ENCODE results near the gene ATG4B. TPM values are rescaled to one million over a fixed set of nuclear protein-coding genes. Genes with fewer than 3 reads are reported as not detected.

Gene ATG4B
- total RNA-seq, 3 donors from 2014 or later: 87.9 to 154 (median 94.6) TPM

DNA sequence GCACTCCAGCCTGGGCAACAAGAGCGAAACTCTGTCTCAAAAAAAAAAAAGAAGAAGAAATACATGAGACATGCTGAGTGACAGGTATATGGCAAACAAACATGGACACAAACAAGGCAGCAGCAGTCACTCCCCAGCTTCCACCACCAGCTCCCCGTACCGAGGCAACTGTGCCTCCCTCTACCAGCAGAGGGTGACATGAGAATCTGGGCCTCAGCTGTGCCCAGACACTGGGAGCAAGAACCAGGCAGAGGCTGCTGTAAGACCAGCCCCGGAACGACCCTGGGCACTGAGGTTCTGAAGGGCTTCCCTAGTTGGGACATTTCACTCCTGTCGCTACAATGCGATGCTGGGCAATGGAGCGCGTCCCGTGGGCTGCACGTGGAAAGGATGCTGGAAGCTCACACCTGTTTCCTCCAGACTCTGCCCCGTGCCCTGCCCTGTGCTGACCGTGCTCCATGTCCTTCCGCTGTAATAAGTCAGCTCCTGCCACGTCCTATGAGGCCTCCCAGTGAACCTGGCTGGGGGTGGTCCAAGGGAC, 41.8 kb upstream of the ATG4B start:
- DNase-seq: peak in 1 of 3 donors; percentile 42
- TF ChIP-seq, protein P1, sequence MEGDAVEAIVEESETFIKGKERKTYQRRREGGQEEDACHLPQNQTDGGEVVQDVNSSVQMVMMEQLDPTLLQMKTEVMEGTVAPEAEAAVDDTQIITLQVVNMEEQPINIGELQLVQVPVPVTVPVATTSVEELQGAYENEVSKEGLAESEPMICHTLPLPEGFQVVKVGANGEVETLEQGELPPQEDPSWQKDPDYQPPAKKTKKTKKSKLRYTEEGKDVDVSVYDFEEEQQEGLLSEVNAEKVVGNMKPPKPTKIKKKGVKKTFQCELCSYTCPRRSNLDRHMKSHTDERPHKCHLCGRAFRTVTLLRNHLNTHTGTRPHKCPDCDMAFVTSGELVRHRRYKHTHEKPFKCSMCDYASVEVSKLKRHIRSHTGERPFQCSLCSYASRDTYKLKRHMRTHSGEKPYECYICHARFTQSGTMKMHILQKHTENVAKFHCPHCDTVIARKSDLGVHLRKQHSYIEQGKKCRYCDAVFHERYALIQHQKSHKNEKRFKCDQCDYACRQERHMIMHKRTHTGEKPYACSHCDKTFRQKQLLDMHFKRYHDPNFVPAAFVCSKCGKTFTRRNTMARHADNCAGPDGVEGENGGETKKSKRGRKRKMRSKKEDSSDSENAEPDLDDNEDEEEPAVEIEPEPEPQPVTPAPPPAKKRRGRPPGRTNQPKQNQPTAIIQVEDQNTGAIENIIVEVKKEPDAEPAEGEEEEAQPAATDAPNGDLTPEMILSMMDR (IDR thresholded peaks at IDR 0.05): no peak
- intact Hi-C loops (cut with DNase I, micrococcal nuclease): no loop called here
- H3K9me3 ChIP-seq: no peaks in the 10 kb centered on the region
- ATAC-seq: no peak
- no peak overlapping the region for H3K4me3 ChIP-seq
- H3K36me3 ChIP-seq (ENCODE audit: low read depth): peaks cover 3% of the 10 kb centered on the region
- H3K4me1 ChIP-seq (ENCODE audit: low read depth): no peaks in the 10 kb centered on the region

DNA sequence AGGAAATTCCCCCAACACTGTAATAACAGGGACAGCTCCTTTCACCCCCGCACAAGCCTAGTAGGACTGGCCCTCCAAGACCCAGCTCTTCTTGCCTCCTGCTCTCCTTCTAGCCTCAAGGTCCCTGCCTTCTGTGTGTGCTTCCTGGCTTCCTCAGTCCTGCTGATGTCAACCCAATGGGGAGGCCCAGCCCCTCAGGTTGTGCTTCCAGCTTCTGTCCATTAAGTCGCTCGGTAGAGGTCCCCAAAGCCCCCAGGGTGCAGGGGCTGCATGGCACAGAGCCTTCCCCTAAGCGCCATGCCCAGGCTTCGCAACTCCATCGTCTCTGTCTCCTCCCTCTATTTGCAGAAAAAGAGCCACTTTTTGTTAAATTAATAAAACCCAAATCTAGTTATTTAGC, 39.9 kb upstream of the ATG4B start:
- Histone ChIP-seq H3K4me1 (ENCODE audit: low read depth) (no peaks in the 10 kb centered on the region), H3K9me3 (no peaks in the 10 kb centered on the region), H3K4me3 (no peak overlapping the region), H3K36me3 (ENCODE audit: low read depth) (peaks cover 3% of the 10 kb centered on the region)
- intact Hi-C loops (cut with DNase I, micrococcal nuclease): no loop called here
- TF ChIP-seq, protein P1 (IDR thresholded peaks at IDR 0.05): no peak
- no peak for ATAC-seq
- no peak for DNase-seq

DNA sequence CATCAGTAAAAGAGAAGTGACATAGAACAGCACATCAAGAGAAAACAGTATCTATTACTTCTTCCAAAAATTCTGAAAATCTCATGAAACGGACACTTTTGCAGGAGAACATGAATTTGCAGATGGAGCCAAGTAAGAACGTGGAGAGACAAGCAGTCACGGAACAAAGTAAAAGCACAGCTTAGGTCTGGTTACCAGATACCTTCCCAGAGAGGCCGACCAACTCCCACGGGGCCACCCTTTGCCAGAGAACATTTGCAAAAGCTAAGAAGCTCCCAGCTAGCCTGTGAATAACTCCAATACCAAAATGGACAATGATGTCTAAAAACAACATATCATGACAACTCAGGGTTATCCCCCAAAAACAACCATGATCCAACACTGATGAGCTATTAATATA, 39.4 kb upstream of the ATG4B start:
- ATAC-seq: no peak
- DNase-seq: no peak
- intact Hi-C loops (cut with DNase I, micrococcal nuclease): no loop called here
- H3K4me1 ChIP-seq (ENCODE audit: low read depth): no peaks in the 10 kb centered on the region
- TF ChIP-seq, protein P1 (IDR thresholded peaks at IDR 0.05): no peak
- H3K4me3 ChIP-seq: no peak overlapping the region
- H3K9me3 ChIP-seq: no peaks in the 10 kb centered on the region
- peaks cover 3% of the 10 kb centered on the region for H3K36me3 ChIP-seq (ENCODE audit: low read depth)

DNA sequence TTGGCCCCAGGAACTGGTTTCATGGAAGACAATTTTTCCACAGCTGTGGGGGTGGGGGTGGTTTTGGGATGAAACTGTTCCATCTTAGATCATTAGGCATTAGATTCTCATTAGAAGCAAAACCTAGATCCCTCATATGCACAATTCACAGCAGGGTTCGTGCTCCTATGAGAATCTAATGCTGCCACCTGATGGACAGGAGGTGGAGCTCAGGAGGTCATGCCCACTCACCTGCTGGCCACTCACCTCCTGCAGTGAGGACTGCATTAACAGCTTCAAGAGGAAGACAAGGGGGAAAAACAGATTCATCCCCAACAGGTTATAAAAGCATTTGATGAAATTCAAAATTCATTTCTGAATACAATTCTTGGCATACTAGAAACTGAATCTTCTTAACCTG, 39.0 kb upstream of the ATG4B start:
- Histone ChIP-seq H3K4me1 (ENCODE audit: low read depth) (no peaks in the 10 kb centered on the region), H3K9me3 (no peaks in the 10 kb centered on the region), H3K36me3 (ENCODE audit: low read depth) (peaks cover 3% of the 10 kb centered on the region), H3K4me3 (no peak overlapping the region)
- no peak for DNase-seq
- peak; percentile 56 for ATAC-seq
- intact Hi-C loops (cut with DNase I, micrococcal nuclease): no loop called here
- TF ChIP-seq, protein P1 (IDR thresholded peaks at IDR 0.05): no peak

DNA sequence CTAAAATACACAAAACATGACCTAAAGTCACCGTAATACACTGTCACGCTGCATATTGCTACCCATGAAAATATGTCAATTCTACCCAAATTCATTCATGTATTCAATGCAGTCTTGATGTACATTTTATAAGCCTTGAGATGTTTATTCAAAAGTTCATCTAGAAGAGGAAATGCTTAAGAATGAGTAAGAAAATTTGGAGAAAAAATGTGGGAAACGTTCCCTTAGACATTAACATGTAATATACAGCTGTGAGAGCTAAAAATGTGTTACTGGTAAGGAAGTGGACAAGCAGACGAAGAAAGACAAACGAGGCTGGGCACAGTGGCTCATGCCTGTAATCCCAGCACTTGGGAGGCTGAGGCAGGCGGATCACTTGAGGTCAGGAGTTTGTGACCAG, 37.9 kb upstream of the ATG4B start:
- intact Hi-C loops (cut with DNase I, micrococcal nuclease): no loop called here
- no peak overlapping the region for H3K4me3 ChIP-seq
- TF ChIP-seq, protein P1 (IDR thresholded peaks at IDR 0.05): no peak
- H3K36me3 ChIP-seq (ENCODE audit: low read depth): peaks cover 3% of the 10 kb centered on the region
- DNase-seq (no peak), ATAC-seq (no peak)
- H3K9me3 ChIP-seq: no peaks in the 10 kb centered on the region
- H3K4me1 ChIP-seq (ENCODE audit: low read depth): no peaks in the 10 kb centered on the region

DNA sequence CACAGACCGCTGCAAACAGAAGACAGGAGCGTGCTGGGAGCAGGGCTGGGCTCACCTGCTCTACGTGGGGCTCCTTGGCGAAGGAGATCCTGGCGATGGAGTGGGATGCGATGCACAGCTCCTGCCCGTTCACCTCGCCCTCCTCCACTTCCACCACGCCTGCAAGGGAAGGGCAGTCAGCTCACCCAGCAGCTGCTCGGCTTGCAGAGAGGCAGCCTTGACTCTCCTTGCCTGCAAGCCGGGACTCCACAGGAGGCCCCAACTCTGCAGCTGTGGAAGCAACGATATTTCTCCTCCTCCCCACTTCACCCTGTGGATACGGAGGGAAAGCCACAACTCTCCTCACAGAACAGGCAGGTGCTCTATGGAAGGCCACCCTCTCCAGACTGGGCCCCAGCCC, 35.7 kb upstream of the ATG4B start:
- no peak for ATAC-seq
- Histone ChIP-seq H3K4me1 (ENCODE audit: low read depth) (no peaks in the 10 kb centered on the region), H3K36me3 (ENCODE audit: low read depth) (peaks cover 5% of the 10 kb centered on the region), H3K9me3 (no peaks in the 10 kb centered on the region), H3K4me3 (no peak overlapping the region)
- DNase-seq: no peak
- intact Hi-C loops (cut with DNase I, micrococcal nuclease): no loop called here
- TF ChIP-seq, protein P1 (IDR thresholded peaks at IDR 0.05): no peak
